GM12865 (cell line): ENCODE measurements around the gene CHD6.

Source experiments
- DNase-seq: peaks from one replicate; pipeline ENCODE4 v3.0.0; 2010; ENCODE audit warnings: low read depth
- H3K4me3 ChIP-seq: 2 replicates; pipeline ENCODE4 v1.5.1; 2011; ENCODE audit warnings: mild to moderate bottlenecking, low read depth, low read length, control low read depth
- TF ChIP-seq, protein P1 (sequence below): IDR thresholded peaks from 2 replicates; pipeline ENCODE4 v1.5.1; 2011; ENCODE audit warnings: low read length, control low read depth, low read depth, inconsistent platforms; ENCODE audit not compliant: insufficient read depth; ENCODE audit errors: missing control alignments

The CHD6 gene

DNA sequence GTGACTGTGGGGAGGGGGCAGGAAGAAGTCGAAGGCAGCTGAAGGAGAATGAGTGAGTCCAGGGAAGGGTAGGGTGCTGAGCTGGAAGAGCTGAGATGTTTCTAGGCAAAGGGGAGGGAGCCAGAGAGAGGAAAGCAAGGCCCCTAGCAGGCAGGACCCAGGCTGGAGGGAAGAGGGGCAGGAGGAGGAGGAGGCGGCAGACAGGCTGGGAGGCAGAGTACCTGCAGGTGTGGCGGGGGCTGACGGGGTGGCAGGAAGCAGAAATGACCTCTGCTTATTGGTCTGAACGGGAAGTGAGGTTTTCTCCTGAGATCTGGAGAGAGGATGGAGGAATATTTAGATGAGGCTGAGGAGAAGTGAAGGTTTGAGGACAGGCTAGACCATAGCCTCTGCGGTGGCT, 240.9 kb downstream of the CHD6 start:
- no peak overlapping the region for H3K4me3 ChIP-seq
- DNase-seq: no peak
- TF ChIP-seq, protein P1, sequence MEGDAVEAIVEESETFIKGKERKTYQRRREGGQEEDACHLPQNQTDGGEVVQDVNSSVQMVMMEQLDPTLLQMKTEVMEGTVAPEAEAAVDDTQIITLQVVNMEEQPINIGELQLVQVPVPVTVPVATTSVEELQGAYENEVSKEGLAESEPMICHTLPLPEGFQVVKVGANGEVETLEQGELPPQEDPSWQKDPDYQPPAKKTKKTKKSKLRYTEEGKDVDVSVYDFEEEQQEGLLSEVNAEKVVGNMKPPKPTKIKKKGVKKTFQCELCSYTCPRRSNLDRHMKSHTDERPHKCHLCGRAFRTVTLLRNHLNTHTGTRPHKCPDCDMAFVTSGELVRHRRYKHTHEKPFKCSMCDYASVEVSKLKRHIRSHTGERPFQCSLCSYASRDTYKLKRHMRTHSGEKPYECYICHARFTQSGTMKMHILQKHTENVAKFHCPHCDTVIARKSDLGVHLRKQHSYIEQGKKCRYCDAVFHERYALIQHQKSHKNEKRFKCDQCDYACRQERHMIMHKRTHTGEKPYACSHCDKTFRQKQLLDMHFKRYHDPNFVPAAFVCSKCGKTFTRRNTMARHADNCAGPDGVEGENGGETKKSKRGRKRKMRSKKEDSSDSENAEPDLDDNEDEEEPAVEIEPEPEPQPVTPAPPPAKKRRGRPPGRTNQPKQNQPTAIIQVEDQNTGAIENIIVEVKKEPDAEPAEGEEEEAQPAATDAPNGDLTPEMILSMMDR: no peak

DNA sequence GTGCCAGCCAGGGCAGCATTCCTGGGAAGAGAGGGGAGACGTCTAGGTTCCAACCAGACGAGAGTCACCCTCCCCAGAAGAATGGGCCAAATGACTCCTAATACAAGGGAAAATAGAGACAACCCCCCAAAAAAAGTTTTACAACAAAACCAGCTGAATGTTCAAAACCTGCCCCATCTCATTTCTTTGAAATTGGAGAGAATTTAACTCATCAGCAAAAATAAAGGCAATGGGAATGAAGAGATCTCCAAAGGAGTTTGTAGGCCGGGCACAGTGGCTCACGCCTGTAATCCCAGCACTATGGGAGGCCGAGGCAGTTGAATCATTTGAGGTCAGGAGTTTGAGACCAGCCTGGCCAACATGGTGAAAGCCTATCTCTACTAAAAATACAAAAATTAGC, 241.8 kb downstream of the CHD6 start:
- no peak overlapping the region for H3K4me3 ChIP-seq
- DNase-seq: no peak
- TF ChIP-seq, protein P1: no peak

DNA sequence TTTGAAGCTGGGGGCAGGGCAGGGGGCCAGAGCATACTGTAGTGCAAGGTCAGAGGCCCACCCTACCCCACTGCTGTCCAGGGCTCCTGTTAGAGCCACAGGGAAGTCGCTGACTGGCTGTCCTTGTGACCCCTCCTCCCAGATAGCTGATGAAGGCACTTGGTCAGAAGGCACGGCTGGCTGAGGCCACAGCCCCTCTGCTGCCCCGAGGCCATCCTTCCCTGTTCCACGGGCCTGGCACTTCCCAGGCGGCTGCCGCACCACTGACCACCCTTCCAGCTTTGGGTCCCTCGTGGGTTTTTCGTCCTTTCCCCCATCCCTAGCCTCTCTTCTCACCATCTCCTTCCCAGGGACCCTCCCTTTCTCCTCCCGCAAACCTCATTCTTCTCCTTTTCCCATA, 242.3 kb downstream of the CHD6 start:
- H3K4me3 ChIP-seq: no peak overlapping the region
- TF ChIP-seq, protein P1: no peak
- DNase-seq: no peak

DNA sequence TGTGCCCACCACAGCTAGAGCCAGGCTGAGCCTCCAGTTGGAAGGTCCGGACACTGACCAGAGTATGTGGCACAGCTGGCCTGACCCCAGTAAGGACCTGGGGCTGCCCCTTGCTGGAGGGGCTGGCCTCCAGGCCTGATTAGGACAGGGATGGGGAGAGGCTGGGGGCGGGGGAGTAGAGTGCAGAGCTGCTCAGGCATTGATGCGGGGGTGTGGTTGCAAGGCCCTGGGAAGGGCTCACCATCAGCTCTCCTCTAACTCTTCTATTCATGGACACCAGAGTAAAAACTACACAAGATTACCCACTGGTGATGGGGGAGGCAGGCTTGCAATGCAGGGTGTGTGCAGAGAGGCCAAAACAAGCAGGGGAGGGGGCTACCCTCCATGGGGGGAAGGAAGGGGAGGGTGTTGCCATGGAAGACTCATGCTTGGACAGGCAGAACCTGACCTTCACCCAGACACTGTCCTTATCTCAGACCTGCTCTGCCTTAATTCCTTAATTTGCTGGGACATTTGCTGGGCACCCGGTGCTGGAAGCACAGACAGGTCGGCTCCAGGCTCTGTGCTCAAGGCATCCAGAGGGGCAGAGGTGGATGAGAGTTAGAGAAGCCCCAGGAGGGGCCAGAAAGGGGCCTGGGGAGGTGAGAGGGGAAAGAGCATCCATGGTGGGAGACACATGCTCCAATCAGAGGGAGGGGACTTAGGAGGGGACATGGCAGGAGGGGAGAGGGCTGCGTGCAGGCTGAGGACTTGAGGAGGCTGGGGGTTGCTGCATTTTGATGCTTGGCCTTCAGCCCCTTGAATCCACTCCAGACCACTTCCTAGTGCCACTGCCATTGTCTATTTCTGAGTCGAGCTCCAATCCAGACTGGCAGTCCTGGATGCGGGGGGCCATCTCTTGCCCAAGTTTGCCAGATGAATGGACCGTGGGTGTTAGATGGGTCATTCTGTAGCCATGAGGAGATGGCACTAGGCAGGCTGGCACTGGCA, 244.0 kb downstream of the CHD6 start:
- TF ChIP-seq, protein P1: no peak
- no peak for DNase-seq
- no peak overlapping the region for H3K4me3 ChIP-seq

DNA sequence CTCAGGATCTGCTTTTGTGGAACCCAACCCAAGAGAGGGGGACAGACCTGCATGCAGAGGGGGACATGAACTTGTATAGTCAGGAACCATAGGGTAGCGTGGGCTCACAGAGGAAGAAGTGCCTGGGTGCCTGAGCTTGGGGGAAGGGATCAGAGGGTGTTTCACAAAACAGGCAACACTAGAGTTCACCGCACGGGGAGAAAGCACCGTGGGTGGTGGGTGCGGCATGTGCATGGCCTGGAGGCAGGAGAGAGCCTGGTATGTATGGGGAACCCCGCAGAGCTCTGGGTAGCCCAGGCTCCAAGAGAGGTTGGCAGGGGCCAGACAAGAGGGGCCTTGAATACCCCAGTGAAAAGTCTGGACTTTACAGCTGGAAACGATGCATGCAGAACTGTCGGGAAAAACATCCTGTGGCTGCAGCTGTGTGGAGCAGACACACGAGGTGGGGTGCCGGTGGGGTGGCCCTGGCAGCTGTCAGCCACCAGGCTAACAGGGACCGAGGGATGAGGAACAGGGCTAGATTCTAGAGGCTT, 244.9 kb downstream of the CHD6 start:
- TF ChIP-seq, protein P1: no peak
- no peak for DNase-seq
- no peak overlapping the region for H3K4me3 ChIP-seq

DNA sequence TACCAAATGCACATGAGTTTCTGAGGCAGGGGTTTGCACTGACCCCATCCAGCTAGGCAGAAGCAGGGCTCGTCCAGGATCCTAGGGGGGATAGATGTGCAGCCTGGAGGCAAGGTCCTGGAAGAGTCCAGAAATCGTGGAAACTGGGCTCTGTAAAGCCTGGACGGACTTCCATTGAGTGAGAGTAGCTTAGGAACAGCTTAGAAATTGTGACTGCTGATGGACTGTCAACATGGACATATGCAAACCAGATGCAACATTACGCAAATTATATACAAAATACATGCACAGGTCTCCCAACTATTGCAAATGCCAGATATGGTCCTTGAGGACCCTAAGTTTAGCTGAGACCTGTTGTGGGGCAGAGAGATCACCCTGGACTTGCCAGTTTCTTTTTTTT, 246.8 kb downstream of the CHD6 start:
- no peak for DNase-seq
- TF ChIP-seq, protein P1: no peak
- H3K4me3 ChIP-seq: no peak overlapping the region
